ENCODE results near the gene BCR. TPM values are rescaled to one million over a fixed set of nuclear protein-coding genes. Genes with fewer than 3 reads are reported as not detected.

BCR gene
- total and polyA plus RNA-seq, 2 of the 13 experiments (the other 11 are each of a cell fraction or from before 2014, with no cell fraction given), result 19.9 to 33.6 TPM

- TF ChIP-seq, protein P1, sequence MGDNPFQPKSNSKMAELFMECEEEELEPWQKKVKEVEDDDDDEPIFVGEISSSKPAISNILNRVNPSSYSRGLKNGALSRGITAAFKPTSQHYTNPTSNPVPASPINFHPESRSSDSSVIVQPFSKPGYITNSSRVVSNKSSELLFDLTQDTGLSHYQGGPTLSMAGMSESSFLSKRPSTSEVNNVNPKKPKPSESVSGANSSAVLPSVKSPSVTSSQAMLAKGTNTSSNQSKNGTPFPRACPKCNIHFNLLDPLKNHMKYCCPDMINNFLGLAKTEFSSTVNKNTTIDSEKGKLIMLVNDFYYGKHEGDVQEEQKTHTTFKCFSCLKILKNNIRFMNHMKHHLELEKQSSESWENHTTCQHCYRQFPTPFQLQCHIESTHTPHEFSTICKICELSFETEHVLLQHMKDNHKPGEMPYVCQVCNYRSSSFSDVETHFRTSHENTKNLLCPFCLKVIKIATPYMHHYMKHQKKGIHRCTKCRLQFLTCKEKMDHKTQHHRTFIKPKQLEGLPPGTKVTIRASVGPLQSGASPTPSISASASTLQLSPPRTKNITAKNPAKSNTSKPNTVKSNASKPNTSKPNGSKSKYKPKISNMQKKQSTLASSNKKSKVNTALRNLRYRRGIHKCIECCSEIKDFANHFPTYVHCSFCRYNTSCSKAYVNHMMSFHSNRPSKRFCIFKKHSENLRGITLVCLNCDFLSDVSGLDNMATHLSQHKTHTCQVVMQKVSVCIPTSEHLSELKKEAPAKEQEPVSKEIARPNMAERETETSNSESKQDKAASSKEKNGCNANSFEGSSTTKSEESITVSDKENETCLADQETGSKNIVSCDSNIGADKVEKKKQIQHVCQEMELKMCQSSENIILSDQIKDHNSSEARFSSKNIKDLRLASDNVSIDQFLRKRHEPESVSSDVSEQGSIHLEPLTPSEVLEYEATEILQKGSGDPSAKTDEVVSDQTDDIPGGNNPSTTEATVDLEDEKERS (CRISPR knock-in tag; IDR thresholded peaks at IDR 0.05), result no peak
- TF ChIP-seq SPEN (CRISPR knock-in tag; IDR thresholded peaks at IDR 0.05; ENCODE audit: low read depth) (no peak), EEA1 (CRISPR knock-in tag; IDR thresholded peaks at IDR 0.05; ENCODE audit: borderline replicate concordance) (no peak), ZNF850 (CRISPR knock-in tag; conservative IDR thresholded peaks at IDR 0.05) (no peak), ZNF451 (CRISPR knock-in tag; IDR thresholded peaks at IDR 0.05) (no peak), RCOR2 (CRISPR knock-in tag; IDR thresholded peaks at IDR 0.05) (no peak), KMT2A (CRISPR knock-in tag; IDR thresholded peaks at IDR 0.05) (no peak), HNF4G (IDR thresholded peaks at IDR 0.05; ENCODE audit: borderline replicate concordance, low read depth, low read length) (no peak), HNF4G (CRISPR knock-in tag; IDR thresholded peaks at IDR 0.05; ENCODE audit: borderline replicate concordance, low read depth) (0 out of 2 replicates have a peak, but pooled peaks have one; percentile 3), RFX1 (IDR thresholded peaks at IDR 0.05) (no peak), ZFAT (CRISPR knock-in tag; conservative IDR thresholded peaks at IDR 0.05) (no peak), TBP (CRISPR knock-in tag; IDR thresholded peaks at IDR 0.05) (no peak), ZBTB8A (CRISPR knock-in tag; IDR thresholded peaks at IDR 0.05; ENCODE audit: borderline replicate concordance, low read depth) (no peak), ZNF768 (CRISPR knock-in tag; IDR thresholded peaks at IDR 0.05) (no peak), SMAD1 (CRISPR knock-in tag; IDR thresholded peaks at IDR 0.05; ENCODE audit: borderline replicate concordance, low read depth) (no peak), RFXAP (CRISPR knock-in tag; IDR thresholded peaks at IDR 0.05; ENCODE audit: borderline replicate concordance) (no peak), ATF1 (CRISPR knock-in tag; IDR thresholded peaks at IDR 0.05) (no peak), NFYC (CRISPR knock-in tag; IDR thresholded peaks at IDR 0.05) (no peak), ZNF513 (CRISPR knock-in tag; conservative IDR thresholded peaks at IDR 0.05) (no peak), TCF7 (IDR thresholded peaks at IDR 0.05; ENCODE audit: low read depth) (no peak)
- TF ChIP-seq, protein P2, sequence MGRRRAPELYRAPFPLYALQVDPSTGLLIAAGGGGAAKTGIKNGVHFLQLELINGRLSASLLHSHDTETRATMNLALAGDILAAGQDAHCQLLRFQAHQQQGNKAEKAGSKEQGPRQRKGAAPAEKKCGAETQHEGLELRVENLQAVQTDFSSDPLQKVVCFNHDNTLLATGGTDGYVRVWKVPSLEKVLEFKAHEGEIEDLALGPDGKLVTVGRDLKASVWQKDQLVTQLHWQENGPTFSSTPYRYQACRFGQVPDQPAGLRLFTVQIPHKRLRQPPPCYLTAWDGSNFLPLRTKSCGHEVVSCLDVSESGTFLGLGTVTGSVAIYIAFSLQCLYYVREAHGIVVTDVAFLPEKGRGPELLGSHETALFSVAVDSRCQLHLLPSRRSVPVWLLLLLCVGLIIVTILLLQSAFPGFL (CRISPR knock-in tag; IDR thresholded peaks at IDR 0.05), result no peak
- TF ChIP-seq, protein P3, sequence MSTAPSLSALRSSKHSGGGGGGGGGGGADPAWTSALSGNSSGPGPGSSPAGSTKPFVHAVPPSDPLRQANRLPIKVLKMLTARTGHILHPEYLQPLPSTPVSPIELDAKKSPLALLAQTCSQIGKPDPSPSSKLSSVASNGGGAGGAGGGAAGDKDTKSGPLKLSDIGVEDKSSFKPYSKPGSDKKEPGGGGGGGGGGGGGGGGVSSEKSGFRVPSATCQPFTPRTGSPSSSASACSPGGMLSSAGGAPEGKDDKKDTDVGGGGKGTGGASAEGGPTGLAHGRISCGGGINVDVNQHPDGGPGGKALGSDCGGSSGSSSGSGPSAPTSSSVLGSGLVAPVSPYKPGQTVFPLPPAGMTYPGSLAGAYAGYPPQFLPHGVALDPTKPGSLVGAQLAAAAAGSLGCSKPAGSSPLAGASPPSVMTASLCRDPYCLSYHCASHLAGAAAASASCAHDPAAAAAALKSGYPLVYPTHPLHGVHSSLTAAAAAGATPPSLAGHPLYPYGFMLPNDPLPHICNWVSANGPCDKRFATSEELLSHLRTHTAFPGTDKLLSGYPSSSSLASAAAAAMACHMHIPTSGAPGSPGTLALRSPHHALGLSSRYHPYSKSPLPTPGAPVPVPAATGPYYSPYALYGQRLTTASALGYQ (CRISPR knock-in tag; IDR thresholded peaks at IDR 0.05), result no peak
These were observed 21.6 kb upstream of the BCR start (continued) for GRCh38 chr22:23158516-23159290.
